NB4 (cell line): Measurements from ENCODE around the gene NIM1K.

Experiments
- DNase-seq: peaks from one replicate; pipeline ENCODE4 v3.0.0; 2010; ENCODE audit warnings: low read depth
- H3K4me3 ChIP-seq: one replicate; pipeline ENCODE4 v1.5.1; 2011; ENCODE audit warnings: mild to moderate bottlenecking, low read depth, low read length, moderate library complexity
- MYC ChIP-seq: IDR thresholded peaks from 2 replicates; pipeline ENCODE4 v1.6.1; 2011; ENCODE audit warnings: low read depth, low read length
- POLR2A ChIP-seq: IDR thresholded peaks from 2 replicates; pipeline ENCODE4 v1.6.1; 2011; ENCODE audit warnings: mild to moderate bottlenecking; ENCODE audit not compliant: insufficient read length; ENCODE audit errors: extremely low read depth
- TF ChIP-seq, protein P1 (sequence below): IDR thresholded peaks from one replicate; pipeline ENCODE4 v1.5.1; 2012; ENCODE audit warnings: low read depth, low read length
- TF ChIP-seq, protein P2 (sequence below): IDR thresholded peaks from 2 replicates; pipeline ENCODE4 v1.6.1; 2011; ENCODE audit warnings: low read depth, low read length

The NIM1K gene

GRCh38 chr5:43150075-43150474 is 42.0 kb upstream of the NIM1K start:
- TF ChIP-seq POLR2A (no peak), MYC (no peak)
- TF ChIP-seq, protein P1, sequence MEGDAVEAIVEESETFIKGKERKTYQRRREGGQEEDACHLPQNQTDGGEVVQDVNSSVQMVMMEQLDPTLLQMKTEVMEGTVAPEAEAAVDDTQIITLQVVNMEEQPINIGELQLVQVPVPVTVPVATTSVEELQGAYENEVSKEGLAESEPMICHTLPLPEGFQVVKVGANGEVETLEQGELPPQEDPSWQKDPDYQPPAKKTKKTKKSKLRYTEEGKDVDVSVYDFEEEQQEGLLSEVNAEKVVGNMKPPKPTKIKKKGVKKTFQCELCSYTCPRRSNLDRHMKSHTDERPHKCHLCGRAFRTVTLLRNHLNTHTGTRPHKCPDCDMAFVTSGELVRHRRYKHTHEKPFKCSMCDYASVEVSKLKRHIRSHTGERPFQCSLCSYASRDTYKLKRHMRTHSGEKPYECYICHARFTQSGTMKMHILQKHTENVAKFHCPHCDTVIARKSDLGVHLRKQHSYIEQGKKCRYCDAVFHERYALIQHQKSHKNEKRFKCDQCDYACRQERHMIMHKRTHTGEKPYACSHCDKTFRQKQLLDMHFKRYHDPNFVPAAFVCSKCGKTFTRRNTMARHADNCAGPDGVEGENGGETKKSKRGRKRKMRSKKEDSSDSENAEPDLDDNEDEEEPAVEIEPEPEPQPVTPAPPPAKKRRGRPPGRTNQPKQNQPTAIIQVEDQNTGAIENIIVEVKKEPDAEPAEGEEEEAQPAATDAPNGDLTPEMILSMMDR: no peak
- TF ChIP-seq, protein P2, sequence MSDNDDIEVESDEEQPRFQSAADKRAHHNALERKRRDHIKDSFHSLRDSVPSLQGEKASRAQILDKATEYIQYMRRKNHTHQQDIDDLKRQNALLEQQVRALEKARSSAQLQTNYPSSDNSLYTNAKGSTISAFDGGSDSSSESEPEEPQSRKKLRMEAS: no peak
- no peak overlapping the region for H3K4me3 ChIP-seq
- DNase-seq: no peak

DNA sequence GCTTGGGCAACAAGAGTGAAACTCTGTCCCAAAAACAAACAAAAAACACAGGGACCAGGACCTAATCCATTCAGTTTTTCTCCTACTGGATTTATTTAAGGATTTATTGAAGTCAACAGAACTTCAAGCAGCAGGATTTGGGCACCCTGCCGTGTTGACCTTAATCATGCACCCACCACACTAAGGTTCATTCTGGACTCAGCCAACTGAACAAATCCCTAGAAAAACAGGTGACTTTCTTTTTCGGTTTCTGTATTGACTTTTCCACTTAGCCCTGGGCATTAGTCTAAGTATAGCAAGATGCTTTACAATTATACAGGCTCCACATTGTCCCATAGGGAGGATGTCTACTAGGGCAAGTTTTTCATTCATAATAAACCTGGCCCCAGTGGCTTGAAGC is 41.3 kb upstream of the NIM1K start:
- TF ChIP-seq MYC (no peak), POLR2A (no peak)
- TF ChIP-seq, protein P2: no peak
- TF ChIP-seq, protein P1: no peak
- no peak overlapping the region for H3K4me3 ChIP-seq
- DNase-seq: no peak

GRCh38 chr5:43152946-43153345 is 39.1 kb upstream of the NIM1K start:
- H3K4me3 ChIP-seq: no peak overlapping the region
- TF ChIP-seq, protein P1: no peak
- TF ChIP-seq, protein P2: no peak
- TF ChIP-seq MYC: no peak
- no peak for TF ChIP-seq POLR2A
- DNase-seq: no peak

GRCh38 chr5:43154469-43154868 is 37.6 kb upstream of the NIM1K start:
- no peak for DNase-seq
- H3K4me3 ChIP-seq: no peak overlapping the region

DNA sequence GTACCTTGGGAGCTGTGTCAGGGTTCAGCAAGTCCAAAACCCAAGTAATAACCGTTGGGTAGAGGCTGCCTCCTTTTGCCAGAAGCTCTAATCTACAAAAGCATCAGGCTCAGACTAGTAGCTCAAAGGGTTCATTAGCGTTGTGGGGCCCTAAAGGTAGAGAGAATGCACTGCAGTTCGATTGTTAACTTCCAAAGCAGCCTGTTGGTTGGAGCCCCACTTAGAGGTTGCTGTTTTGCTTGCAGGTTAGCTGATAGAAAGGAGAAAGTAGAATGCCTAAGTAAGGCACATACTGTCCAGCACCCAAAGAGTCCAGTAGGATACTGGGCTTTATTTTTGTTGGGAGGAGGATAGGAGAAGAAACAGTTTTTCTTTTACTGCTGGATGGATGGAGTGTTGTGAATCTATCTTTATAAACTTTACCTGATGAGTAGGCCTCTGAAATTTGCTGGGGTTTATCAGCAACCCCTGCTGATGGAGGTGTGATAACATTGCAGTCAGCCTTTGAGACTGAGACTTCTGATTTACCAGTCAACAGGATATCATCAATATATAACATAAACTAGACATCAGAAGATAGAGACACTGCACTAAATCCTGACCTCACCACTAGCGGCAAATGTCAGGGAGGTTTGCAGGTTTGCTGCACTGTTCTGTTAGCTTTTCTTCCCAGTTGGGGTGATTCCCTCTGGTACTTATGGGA is 36.5 kb upstream of the NIM1K start:
- TF ChIP-seq, protein P2: no peak
- TF ChIP-seq, protein P1: no peak
- no peak for DNase-seq
- no peak overlapping the region for H3K4me3 ChIP-seq

More at GRCh38 chr5:43154469-43154868, 37.6 kb upstream of the NIM1K start:
- TF ChIP-seq, protein P2: no peak
- TF ChIP-seq MYC (no peak), POLR2A (no peak)

DNA sequence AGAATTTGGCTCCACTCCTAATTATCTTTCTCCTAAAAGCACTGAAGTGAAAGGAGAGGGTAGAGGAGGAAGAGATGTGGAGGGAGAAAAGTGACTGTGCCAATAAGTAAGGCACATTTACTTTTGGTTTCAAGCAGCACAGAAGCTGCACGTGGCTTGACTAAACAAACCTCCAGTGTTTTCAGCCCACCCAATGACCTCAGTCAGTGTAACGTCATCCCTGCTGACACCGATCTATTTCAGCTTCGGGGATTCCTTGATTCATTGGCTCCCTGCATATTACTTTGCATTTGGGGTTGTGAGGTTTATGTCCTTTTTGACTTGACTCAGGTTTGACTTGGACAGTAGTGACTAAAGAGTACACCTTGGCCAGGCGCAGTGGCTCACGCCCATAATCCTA is 35.6 kb upstream of the NIM1K start:
- TF ChIP-seq, protein P1: no peak
- no peak for TF ChIP-seq MYC
- TF ChIP-seq, protein P2: no peak
- TF ChIP-seq POLR2A: no peak
- no peak overlapping the region for H3K4me3 ChIP-seq
- DNase-seq: no peak
